Mesendoderm (in vitro differentiated cells): ENCODE results near the gene SEL1L3.

Experiments used
- DNase-seq: peaks from one replicate; pipeline ENCODE4 v3.0.0; 2013
- H2AK5ac ChIP-seq: 2 replicates; pipeline ENCODE4 v1.6.1; 2013; ENCODE audit warnings: low read length, inconsistent platforms
- H2BK120ac ChIP-seq: 2 replicates; pipeline ENCODE4 v1.6.1; 2013; ENCODE audit warnings: low read depth, mild to moderate bottlenecking, low read length, moderate library complexity, mixed read lengths
- H2BK15ac ChIP-seq: replicated peaks from 2 replicates; pipeline ENCODE4 v1.6.1; 2013; ENCODE audit warnings: low read depth, mild to moderate bottlenecking, moderate library complexity
- H2BK5ac ChIP-seq: 2 replicates; pipeline ENCODE4 v1.6.1; 2013; ENCODE audit warnings: low read length, inconsistent platforms
- H3K18ac ChIP-seq: 2 replicates; pipeline ENCODE4 v1.6.1; 2013; ENCODE audit warnings: mild to moderate bottlenecking, low read length, mixed read lengths
- H3K23ac ChIP-seq: one replicate; pipeline ENCODE4 v1.6.1; 2013; ENCODE audit warnings: low read length
- H3K27ac ChIP-seq: 2 replicates; pipeline ENCODE4 v1.5.1; 2013; ENCODE audit warnings: low read depth, mild to moderate bottlenecking, inconsistent platforms, low read length, moderate library complexity
- H3K27me3 ChIP-seq: 2 replicates; pipeline ENCODE4 v1.6.1; 2013; ENCODE audit warnings: low read length, control low read depth, mild to moderate bottlenecking, inconsistent platforms; ENCODE audit not compliant: insufficient read depth, poor library complexity
- H3K36me3 ChIP-seq: 2 replicates; pipeline ENCODE4 v1.6.1; 2013; ENCODE audit warnings: low read length, inconsistent platforms; ENCODE audit not compliant: control insufficient read depth, insufficient read depth
- H3K4ac ChIP-seq: one replicate; pipeline ENCODE4 v1.6.1; 2013; ENCODE audit warnings: low read depth, mild to moderate bottlenecking, low read length, moderate library complexity
- H3K4me1 ChIP-seq: 2 replicates; pipeline ENCODE4 v1.6.1; 2013; ENCODE audit warnings: low read depth, low read length, inconsistent platforms; ENCODE audit not compliant: control insufficient read depth
- H3K4me2 ChIP-seq: 2 replicates; pipeline ENCODE4 v1.6.1; 2013; ENCODE audit warnings: low read length
- H3K4me3 ChIP-seq: 2 replicates; pipeline ENCODE4 v1.5.1; 2013; ENCODE audit warnings: mild to moderate bottlenecking, low read length
- H3K56ac ChIP-seq: one replicate; pipeline ENCODE4 v1.6.1; 2013; ENCODE audit warnings: low read length
- H3K79me1 ChIP-seq: 2 replicates; pipeline ENCODE4 v1.6.1; 2013; ENCODE audit warnings: low read length, inconsistent platforms
- H3K79me2 ChIP-seq: 2 replicates; pipeline ENCODE4 v1.6.1; 2013; ENCODE audit warnings: mild to moderate bottlenecking, low read length; ENCODE audit not compliant: control insufficient read depth, insufficient read depth
- H3K9ac ChIP-seq: 2 replicates; pipeline ENCODE4 v1.6.1; 2013; ENCODE audit warnings: low read length, inconsistent platforms
- H4K5ac ChIP-seq: one replicate; pipeline ENCODE4 v1.6.1; 2013; ENCODE audit warnings: low read length
- H4K8ac ChIP-seq: one replicate; pipeline ENCODE4 v1.6.1; 2013; ENCODE audit warnings: low read depth, mild to moderate bottlenecking, control low read depth, low read length, moderate library complexity
- WGBS: extraction: QIAGEN DNeasy Blood & Tissue Kit; methylation state at CpG from one replicate; pipeline ENCODE4 v1.1.7; 2013; ENCODE audit warnings: low lambda C conversion rate, missing lambda C conversion rate; ENCODE audit not compliant: insufficient coverage; ENCODE audit errors: extremely low coverage; 5-methylcytosine and 5-hydroxymethylcytosine counted together

Gene SEL1L3

DNA sequence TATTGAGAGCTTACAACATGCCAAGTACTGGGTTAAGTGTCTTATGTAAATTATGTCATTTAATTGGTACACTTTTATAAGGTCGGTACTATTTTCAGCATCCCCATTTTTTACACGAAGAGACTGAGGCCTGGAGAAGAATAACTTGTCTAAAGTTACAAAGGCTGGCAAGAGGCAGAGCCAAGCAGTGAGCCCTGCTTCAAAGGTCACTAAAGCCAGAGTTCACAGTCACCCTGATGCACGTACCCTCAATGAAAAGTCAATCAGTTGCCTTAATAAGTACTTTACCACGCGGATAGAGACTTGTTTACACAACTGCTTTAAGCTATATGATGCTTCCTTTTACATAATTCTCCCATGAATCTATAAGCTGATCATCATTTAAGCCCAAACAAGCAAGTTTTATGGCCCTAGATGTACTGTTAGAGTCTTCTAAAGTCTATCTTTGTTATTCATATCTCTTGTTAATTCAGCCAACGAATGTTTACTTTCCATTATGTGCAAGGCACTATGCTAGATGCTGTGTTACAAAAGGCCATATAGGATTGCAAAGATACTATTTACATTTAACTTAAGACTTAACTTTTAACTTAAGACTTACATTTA lies 57.4 kb downstream of the SEL1L3 start:
- H4K8ac ChIP-seq, result no peak overlapping the region
- no peaks in the 10 kb centered on the region for H3K79me2 ChIP-seq
- no peak overlapping the region for H3K56ac ChIP-seq
- H3K9ac ChIP-seq, result no peak overlapping the region
- H2AK5ac ChIP-seq, result no peak overlapping the region
- no peaks in the 10 kb centered on the region for H3K36me3 ChIP-seq
- no peak overlapping the region for H3K4me2 ChIP-seq
- no peak overlapping the region for H3K4ac ChIP-seq
- WGBS, result no CpG with 5 or more reads among the region's 6 CpGs
- H3K79me1 ChIP-seq, result no peaks in the 10 kb centered on the region
- no peak for DNase-seq
- no peaks in the 10 kb centered on the region for H3K4me1 ChIP-seq
- no peaks in the 10 kb centered on the region for H3K27me3 ChIP-seq
- no peak overlapping the region for H2BK15ac ChIP-seq
- H2BK120ac ChIP-seq, result no peak overlapping the region
- H3K23ac ChIP-seq, result no peak overlapping the region
- no peak overlapping the region for H3K18ac ChIP-seq
- H3K27ac ChIP-seq, result no peak overlapping the region
- H2BK5ac ChIP-seq, result no peak overlapping the region
- no peak overlapping the region for H3K4me3 ChIP-seq
- H4K5ac ChIP-seq, result no peak overlapping the region

DNA sequence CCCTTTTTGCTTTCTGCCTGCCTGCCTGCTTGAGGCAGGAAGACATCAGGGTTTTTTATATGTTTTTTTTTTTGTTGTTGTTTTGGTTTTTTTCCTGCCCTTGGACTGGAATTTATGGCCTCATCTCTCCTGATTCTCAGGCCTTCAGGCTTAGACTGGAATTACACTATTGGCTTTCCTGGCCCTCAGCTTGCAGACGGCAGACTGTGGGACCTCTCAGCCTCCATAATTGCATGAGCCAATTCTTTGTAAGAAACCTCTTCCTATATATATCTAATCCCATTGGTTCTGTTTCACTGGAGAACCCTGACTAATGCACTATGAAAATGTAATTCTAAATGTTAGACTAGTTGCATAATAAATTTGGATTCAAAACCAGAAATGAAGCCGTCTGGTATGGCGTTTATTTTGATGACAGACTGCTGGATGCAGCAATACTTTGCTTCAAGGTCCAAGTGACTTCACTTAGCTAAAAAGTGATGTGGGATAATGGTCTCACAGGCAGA lies 59.0 kb downstream of the SEL1L3 start:
- no peaks in the 10 kb centered on the region for H3K36me3 ChIP-seq
- DNase-seq, result no peak
- H2AK5ac ChIP-seq, result no peak overlapping the region
- no peaks in the 10 kb centered on the region for H3K79me2 ChIP-seq
- H2BK120ac ChIP-seq, result no peak overlapping the region
- no peak overlapping the region for H3K4me2 ChIP-seq
- no peak overlapping the region for H3K27ac ChIP-seq
- no peaks in the 10 kb centered on the region for H3K4me1 ChIP-seq
- H2BK15ac ChIP-seq, result no peak overlapping the region
- H3K23ac ChIP-seq, result no peak overlapping the region
- H3K56ac ChIP-seq, result no peak overlapping the region
- WGBS, result no CpG with 5 or more reads among the region's 3 CpGs
- no peak overlapping the region for H4K5ac ChIP-seq
- no peaks in the 10 kb centered on the region for H3K27me3 ChIP-seq
- H3K4me3 ChIP-seq, result no peak overlapping the region
- H3K18ac ChIP-seq, result no peak overlapping the region
- no peak overlapping the region for H2BK5ac ChIP-seq
- no peaks in the 10 kb centered on the region for H3K79me1 ChIP-seq
- no peak overlapping the region for H3K4ac ChIP-seq
- no peak overlapping the region for H3K9ac ChIP-seq
- no peak overlapping the region for H4K8ac ChIP-seq

DNA sequence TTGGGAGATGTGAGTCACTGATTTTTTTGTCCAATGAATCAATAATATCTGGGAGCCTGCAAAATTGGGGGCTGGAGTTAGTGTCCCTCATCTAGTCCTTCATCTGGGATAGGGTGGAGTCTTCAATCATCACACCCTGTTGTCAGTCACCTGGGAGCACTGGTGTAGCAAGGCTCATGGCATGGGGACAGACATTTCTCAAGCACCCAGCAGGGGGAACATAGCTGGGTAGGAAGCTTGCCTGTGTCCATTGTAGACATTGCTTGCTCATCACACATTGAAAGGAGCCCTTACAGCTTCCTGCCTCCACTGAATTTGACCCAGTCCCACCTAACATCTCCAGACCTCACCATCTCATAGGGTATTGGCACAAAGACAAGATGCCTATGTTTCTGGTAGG lies 61.2 kb downstream of the SEL1L3 start:
- Histone ChIP-seq H3K79me1 (no peaks in the 10 kb centered on the region), H3K9ac (no peak overlapping the region), H3K4ac (no peak overlapping the region), H3K4me1 (no peaks in the 10 kb centered on the region), H3K18ac (no peak overlapping the region), H3K56ac (no peak overlapping the region), H3K4me2 (no peak overlapping the region), H4K8ac (no peak overlapping the region), H3K27ac (no peak overlapping the region), H2AK5ac (no peak overlapping the region), H3K36me3 (no peaks in the 10 kb centered on the region), H2BK15ac (no peak overlapping the region), H4K5ac (no peak overlapping the region), H3K23ac (no peak overlapping the region), H3K79me2 (no peaks in the 10 kb centered on the region), H2BK5ac (no peak overlapping the region), H3K27me3 (no peaks in the 10 kb centered on the region), H2BK120ac (no peak overlapping the region), H3K4me3 (no peak overlapping the region)
- DNase-seq, result no peak

DNA sequence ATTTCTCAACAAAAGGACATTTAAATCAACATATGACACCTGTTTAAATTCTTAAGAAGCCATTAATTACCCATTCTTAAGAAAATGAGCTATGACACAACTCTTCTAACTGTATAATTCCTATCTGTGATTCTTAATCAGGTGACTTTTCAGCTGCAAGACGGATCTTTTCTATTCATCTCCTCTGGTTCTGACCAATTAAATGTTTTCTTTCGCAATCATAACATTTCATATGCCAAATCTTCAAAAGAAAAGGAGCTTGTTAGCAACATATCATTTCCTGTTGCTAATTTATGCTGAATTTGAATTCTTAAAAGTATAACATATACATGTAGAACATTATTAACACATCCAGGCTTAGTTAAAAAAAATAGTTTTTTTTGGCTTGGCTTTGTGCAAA lies 62.5 kb downstream of the SEL1L3 start:
- H3K18ac ChIP-seq, result no peak overlapping the region
- H3K4me3 ChIP-seq, result no peak overlapping the region
- no peak overlapping the region for H3K9ac ChIP-seq
- no peak overlapping the region for H2BK120ac ChIP-seq
- no peak overlapping the region for H3K4me2 ChIP-seq
- H2AK5ac ChIP-seq, result no peak overlapping the region
- no peak overlapping the region for H3K27ac ChIP-seq
- H4K5ac ChIP-seq, result no peak overlapping the region
- no peak overlapping the region for H3K4ac ChIP-seq
- no CpG with 5 or more reads among the region's 2 CpGs for WGBS
- H4K8ac ChIP-seq, result no peak overlapping the region
- H3K36me3 ChIP-seq, result no peaks in the 10 kb centered on the region
- no peak overlapping the region for H2BK5ac ChIP-seq
- H3K4me1 ChIP-seq, result peaks cover 2% of the 10 kb centered on the region
- no peak overlapping the region for H3K56ac ChIP-seq
- H3K79me2 ChIP-seq, result no peaks in the 10 kb centered on the region
- no peak for DNase-seq
- H3K27me3 ChIP-seq, result no peaks in the 10 kb centered on the region
- H3K79me1 ChIP-seq, result no peaks in the 10 kb centered on the region
- no peak overlapping the region for H2BK15ac ChIP-seq
- H3K23ac ChIP-seq, result no peak overlapping the region

DNA sequence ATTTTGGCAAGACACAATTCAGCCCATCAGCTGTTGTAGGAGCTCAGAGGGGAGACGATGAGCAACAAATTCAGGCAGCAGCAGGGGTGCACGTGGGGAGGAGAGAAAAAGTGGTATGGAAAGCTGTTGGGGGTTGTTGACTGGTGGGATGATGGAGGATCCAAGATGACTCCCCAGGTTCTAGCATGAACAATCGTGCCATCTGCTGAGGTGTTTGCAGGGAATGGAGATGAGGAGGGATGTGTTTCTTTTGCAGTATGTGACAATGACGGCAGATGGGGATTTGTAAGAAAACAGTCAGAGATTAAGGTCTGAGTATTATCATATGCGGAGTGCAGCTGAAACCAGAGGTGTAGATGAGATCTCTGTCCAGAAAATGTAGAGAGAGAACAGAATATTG lies 63.3 kb downstream of the SEL1L3 start:
- Histone ChIP-seq H3K27me3 (no peaks in the 10 kb centered on the region), H3K79me2 (no peaks in the 10 kb centered on the region), H2AK5ac (no peak overlapping the region), H3K27ac (no peak overlapping the region), H2BK120ac (no peak overlapping the region), H2BK5ac (no peak overlapping the region), H3K4ac (no peak overlapping the region), H4K5ac (no peak overlapping the region), H2BK15ac (no peak overlapping the region), H4K8ac (no peak overlapping the region), H3K18ac (no peak overlapping the region), H3K23ac (no peak overlapping the region), H3K4me1 (peaks cover 2% of the 10 kb centered on the region), H3K9ac (no peak overlapping the region), H3K4me3 (no peak overlapping the region), H3K36me3 (no peaks in the 10 kb centered on the region), H3K79me1 (no peaks in the 10 kb centered on the region), H3K56ac (no peak overlapping the region), H3K4me2 (no peak overlapping the region)
- no peak for DNase-seq
- no CpG with 5 or more reads among the region's 5 CpGs for WGBS

DNA sequence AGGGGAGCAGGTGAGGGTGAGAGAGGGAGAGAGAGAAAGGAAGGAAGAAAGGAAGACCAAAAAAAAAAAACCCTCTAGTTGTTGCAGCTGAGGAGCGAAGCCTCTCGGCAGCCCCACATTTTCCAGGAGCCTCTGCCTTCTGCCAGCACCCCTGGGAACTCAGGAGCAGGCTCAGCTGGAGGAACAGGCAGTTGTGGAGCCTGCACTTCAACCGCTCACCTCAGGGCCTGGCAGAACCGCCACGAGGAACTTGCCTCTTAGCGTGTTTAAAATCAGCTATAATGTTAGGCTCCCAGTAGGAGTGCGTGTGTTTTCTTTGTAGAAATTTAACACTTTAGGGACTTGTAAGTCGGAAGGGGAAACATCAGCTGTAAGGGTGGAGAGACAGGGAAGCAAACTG lies 65.7 kb downstream of the SEL1L3 start:
- no peak overlapping the region for H3K23ac ChIP-seq
- H3K56ac ChIP-seq, result no peak overlapping the region
- H4K8ac ChIP-seq, result no peak overlapping the region
- no peak overlapping the region for H2BK120ac ChIP-seq
- no peaks in the 10 kb centered on the region for H3K79me1 ChIP-seq
- peaks cover 2% of the 10 kb centered on the region for H3K4me1 ChIP-seq
- WGBS, result no CpG with 5 or more reads among the region's 8 CpGs
- no peak overlapping the region for H3K4me2 ChIP-seq
- no peak overlapping the region for H3K4me3 ChIP-seq
- no peak overlapping the region for H2BK5ac ChIP-seq
- H3K27me3 ChIP-seq, result no peaks in the 10 kb centered on the region
- no peak overlapping the region for H4K5ac ChIP-seq
- no peak for DNase-seq
- H3K4ac ChIP-seq, result no peak overlapping the region
- no peak overlapping the region for H2BK15ac ChIP-seq
- H2AK5ac ChIP-seq, result no peak overlapping the region
- no peaks in the 10 kb centered on the region for H3K36me3 ChIP-seq
- no peak overlapping the region for H3K18ac ChIP-seq
- H3K27ac ChIP-seq, result no peak overlapping the region
- no peaks in the 10 kb centered on the region for H3K79me2 ChIP-seq
- H3K9ac ChIP-seq, result no peak overlapping the region
